Measurements from ENCODE around the gene SPTSSA. TPM values are rescaled to one million over a fixed set of nuclear protein-coding genes. Genes with fewer than 3 reads are reported as not detected.
"Not testable (repeated sequence)": the region's sequence is repeated elsewhere in the genome, so short reads cannot be mapped to it uniquely, and the experiment has no call there.

The SPTSSA gene
- polyA plus RNA-seq, 1 donor = 27.2 TPM

DNA sequence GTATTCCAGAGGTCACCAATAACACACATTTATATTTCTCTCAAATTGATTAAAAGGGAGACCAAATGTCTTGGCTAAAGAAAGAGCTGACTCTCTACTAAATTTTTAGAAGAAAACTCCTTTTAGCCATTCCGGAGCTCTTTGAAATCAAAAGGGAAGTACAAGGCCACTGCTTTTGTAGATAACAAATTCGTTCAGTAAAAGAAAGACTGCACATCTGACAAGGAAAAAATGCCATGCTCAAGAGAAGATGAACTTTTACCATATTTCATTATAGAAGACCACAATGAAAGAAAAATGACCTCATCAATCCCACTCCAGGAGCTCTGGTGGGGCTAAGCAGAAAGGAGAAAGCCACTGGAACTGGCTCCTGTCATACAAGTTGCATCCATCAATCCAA is 57.6 kb downstream of the SPTSSA start:
- Histone ChIP-seq H3K4me3 (ENCODE audit: low read length) (no peak overlapping the region), H3K36me3 (ENCODE audit: control insufficient read depth, insufficient read depth, low read length) (no peaks in the 10 kb centered on the region), H3K9me3 (ENCODE audit: control insufficient read depth, low read depth, low read length) (peaks cover 8% of the 10 kb centered on the region), H3K27ac (ENCODE audit: low read length) (no peak overlapping the region), H3K4me1 (ENCODE audit: control insufficient read depth, insufficient read depth, low read length) (no peaks in the 10 kb centered on the region), H3K27me3 (ENCODE audit: control insufficient read depth, insufficient read depth, low read length) (no peaks in the 10 kb centered on the region)
- no peak for DNase-seq
- no CpG with 5 or more reads among the region's 2 CpGs for WGBS (ENCODE audit: insufficient coverage, low lambda C conversion rate)

DNA sequence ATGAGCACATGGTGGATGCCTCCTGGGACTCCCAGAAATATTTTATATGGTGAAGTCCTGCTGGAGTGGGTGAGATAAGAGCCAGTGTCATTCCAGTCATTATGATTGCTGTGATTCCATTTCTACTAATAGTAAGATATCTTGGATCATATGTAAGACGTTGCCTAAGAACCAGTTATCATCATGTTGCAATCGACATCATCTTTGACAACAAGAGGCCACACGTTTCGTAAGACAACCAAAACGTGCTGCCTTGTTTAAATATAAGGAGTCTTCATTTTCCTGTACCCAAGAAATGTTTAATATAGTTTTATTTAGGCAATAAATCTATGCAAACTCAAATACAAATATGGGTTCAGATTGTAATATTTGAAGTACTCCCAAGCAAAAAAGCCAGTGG is 58.4 kb downstream of the SPTSSA start:
- no peak overlapping the region for H3K27ac ChIP-seq (ENCODE audit: low read length)
- no peak overlapping the region for H3K4me3 ChIP-seq (ENCODE audit: low read length)
- H3K36me3 ChIP-seq (ENCODE audit: control insufficient read depth, insufficient read depth, low read length) = no peaks in the 10 kb centered on the region
- DNase-seq = no peak
- WGBS (ENCODE audit: insufficient coverage, low lambda C conversion rate) = no CpG with 5 or more reads among the region's 5 CpGs
- peaks cover 4% of the 10 kb centered on the region for H3K9me3 ChIP-seq (ENCODE audit: control insufficient read depth, low read depth, low read length)
- no peaks in the 10 kb centered on the region for H3K27me3 ChIP-seq (ENCODE audit: control insufficient read depth, insufficient read depth, low read length)
- H3K4me1 ChIP-seq (ENCODE audit: control insufficient read depth, insufficient read depth, low read length) = no peaks in the 10 kb centered on the region

DNA sequence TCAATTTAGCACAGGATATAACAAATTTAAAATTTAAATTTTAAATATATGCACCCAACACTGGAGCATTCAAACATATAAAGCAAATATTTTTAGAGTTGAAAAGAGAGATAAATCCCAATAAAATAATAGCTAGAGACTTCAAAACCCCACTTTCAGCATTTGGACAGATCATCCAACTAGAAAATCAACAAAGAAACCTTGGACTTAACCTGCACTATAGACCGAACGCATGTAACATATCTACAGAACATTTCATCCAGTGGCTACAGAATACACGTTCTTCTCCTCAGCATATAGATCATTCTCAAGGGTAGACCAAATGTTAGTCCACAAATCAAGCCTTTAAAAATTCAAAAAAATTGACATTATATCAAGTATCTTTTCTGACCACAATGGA is 64.0 kb downstream of the SPTSSA start:
- no peaks in the 10 kb centered on the region for H3K4me1 ChIP-seq (ENCODE audit: control insufficient read depth, insufficient read depth, low read length)
- WGBS (ENCODE audit: insufficient coverage, low lambda C conversion rate) = no CpG with 5 or more reads among the region's 3 CpGs

DNA sequence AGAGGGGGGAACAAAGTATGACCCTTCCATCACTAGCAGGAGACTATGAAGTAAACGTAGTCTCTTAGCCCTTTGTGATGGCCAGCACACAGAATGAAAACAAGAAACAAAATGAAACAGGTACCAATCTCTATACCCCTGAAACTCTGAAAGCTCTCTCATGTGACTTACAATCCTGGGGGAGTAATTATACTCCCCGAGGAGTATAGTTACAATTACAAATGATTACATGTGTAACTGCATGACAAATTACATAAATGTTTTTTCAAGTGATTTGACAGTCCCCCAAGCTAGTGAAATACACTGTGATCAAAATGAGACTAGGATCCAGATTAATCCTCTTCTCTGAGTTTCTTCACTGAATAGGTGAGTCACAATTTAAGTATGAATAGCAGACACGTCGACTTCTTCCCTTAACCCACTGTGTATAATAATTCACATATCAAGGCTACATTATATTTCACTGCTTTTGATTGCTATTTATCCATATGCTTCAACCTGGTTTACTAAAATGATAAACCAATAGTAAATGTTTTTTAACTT is 74.0 kb downstream of the SPTSSA start:
- H3K4me1 ChIP-seq (ENCODE audit: control insufficient read depth, insufficient read depth, low read length) = no peaks in the 10 kb centered on the region
- H3K9me3 ChIP-seq (ENCODE audit: control insufficient read depth, low read depth, low read length) = no peaks in the 10 kb centered on the region
- no peak overlapping the region for H3K27ac ChIP-seq (ENCODE audit: low read length)
- no peaks in the 10 kb centered on the region for H3K36me3 ChIP-seq (ENCODE audit: control insufficient read depth, insufficient read depth, low read length)
- DNase-seq = no peak
- 68% methylated on average over 2 of the region's 4 CpGs for WGBS (ENCODE audit: insufficient coverage, low lambda C conversion rate)
- no peak overlapping the region for H3K4me3 ChIP-seq (ENCODE audit: low read length)
- H3K27me3 ChIP-seq (ENCODE audit: control insufficient read depth, insufficient read depth, low read length) = no peaks in the 10 kb centered on the region

More for the DNA sequence above, 64.0 kb downstream of the SPTSSA start:
- Histone ChIP-seq H3K27ac (ENCODE audit: low read length) (no peak overlapping the region), H3K4me3 (ENCODE audit: low read length) (no peak overlapping the region), H3K9me3 (ENCODE audit: control insufficient read depth, low read depth, low read length) (no peaks in the 10 kb centered on the region), H3K27me3 (ENCODE audit: control insufficient read depth, insufficient read depth, low read length) (no peaks in the 10 kb centered on the region), H3K36me3 (ENCODE audit: control insufficient read depth, insufficient read depth, low read length) (no peaks in the 10 kb centered on the region)
- no peak for DNase-seq

DNA sequence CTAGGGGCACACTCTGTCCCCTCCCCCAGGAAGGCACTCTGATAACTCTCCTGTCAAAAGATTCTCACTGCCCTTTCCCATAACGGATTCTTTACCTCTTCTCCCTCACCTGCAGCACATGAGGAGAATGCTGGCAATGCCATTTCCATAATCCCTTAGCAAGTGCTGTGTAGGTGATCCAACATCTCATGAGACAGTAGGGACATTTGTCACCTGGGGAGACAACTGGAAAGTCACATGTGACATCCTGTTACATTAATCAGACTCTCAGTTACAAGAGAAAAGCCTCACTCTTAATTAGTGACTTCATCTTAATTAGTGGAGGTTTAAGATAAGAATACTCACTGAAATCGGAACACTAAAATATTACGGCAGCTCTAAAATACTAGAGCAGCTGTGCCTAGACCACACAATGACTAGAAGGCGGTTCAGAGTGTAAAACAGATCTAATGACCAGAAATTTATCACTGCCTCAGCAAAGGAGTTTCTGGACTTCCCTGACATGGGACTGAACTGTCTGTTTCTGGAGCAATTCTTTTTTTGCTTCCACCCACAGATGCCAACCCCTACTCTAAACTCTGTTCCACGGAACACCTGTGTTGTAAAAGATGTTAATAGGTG is 75.1 kb downstream of the SPTSSA start:
- WGBS (ENCODE audit: insufficient coverage, low lambda C conversion rate) = 100% methylated on average over 1 of the region's 5 CpGs
- H3K4me3 ChIP-seq (ENCODE audit: low read length) = no peak overlapping the region
- no peaks in the 10 kb centered on the region for H3K4me1 ChIP-seq (ENCODE audit: control insufficient read depth, insufficient read depth, low read length)
- DNase-seq = no peak
- H3K9me3 ChIP-seq (ENCODE audit: control insufficient read depth, low read depth, low read length) = no peaks in the 10 kb centered on the region
- H3K27me3 ChIP-seq (ENCODE audit: control insufficient read depth, insufficient read depth, low read length) = no peaks in the 10 kb centered on the region
- no peaks in the 10 kb centered on the region for H3K36me3 ChIP-seq (ENCODE audit: control insufficient read depth, insufficient read depth, low read length)
- H3K27ac ChIP-seq (ENCODE audit: low read length) = no peak overlapping the region

DNA sequence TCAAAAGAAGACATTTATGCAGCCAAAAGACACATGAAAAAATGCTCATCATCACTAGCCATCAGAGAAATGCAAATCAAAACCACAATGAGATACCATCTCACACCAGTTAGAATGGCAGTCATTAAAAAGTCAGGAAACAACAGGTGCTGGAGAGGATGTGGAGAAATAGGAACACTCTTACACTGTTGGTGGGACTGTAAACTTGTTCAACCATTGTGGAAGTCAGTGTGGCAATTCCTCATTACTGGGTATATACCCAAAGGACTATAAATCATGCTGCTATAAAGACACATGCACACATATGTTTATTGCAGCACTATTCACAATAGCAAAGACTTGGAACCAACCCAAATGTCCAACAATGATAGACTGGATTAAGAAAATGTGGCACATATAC is 76.2 kb downstream of the SPTSSA start:
- not testable (repeated sequence) for H3K4me1 ChIP-seq (ENCODE audit: control insufficient read depth, insufficient read depth, low read length); H3K36me3 ChIP-seq (ENCODE audit: control insufficient read depth, insufficient read depth, low read length); H3K27me3 ChIP-seq (ENCODE audit: control insufficient read depth, insufficient read depth, low read length); H3K9me3 ChIP-seq (ENCODE audit: control insufficient read depth, low read depth, low read length); H3K27ac ChIP-seq (ENCODE audit: low read length); DNase-seq; H3K4me3 ChIP-seq (ENCODE audit: low read length)

DNA sequence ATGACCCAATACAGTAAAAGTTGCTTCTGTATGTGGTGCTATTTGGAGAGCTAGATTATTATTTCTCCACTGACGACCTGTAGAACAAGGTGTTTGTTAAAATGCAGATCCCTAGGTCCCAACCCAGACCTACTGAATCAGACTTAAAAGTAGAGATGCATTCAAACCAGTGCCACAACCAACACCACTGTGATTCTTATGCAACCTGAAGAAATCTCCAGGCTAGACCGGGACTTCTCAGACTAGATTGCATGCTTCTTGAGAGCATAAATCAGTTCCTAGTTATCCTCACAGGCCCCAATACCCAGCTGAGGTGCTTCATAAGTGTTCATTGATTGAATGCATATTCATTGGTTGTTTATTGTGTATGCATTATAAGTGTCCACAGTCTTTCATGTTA is 78.2 kb downstream of the SPTSSA start:
- H3K4me3 ChIP-seq (ENCODE audit: low read length) = no peak overlapping the region
- H3K27me3 ChIP-seq (ENCODE audit: control insufficient read depth, insufficient read depth, low read length) = no peaks in the 10 kb centered on the region
- no CpG with 5 or more reads among the region's 2 CpGs for WGBS (ENCODE audit: insufficient coverage, low lambda C conversion rate)
- DNase-seq = no peak
- no peak overlapping the region for H3K27ac ChIP-seq (ENCODE audit: low read length)
- H3K9me3 ChIP-seq (ENCODE audit: control insufficient read depth, low read depth, low read length) = no peaks in the 10 kb centered on the region
- no peaks in the 10 kb centered on the region for H3K4me1 ChIP-seq (ENCODE audit: control insufficient read depth, insufficient read depth, low read length)
- H3K36me3 ChIP-seq (ENCODE audit: control insufficient read depth, insufficient read depth, low read length) = no peaks in the 10 kb centered on the region

Other genes with a start within 250 kb of the SPTSSA start
- gene EAPP, start 77.5 kb upstream of the SPTSSA start, polyA plus RNA-seq = 52.3 TPM
- 93.9 TPM for gene SNX6, start 167.9 kb upstream of the SPTSSA start, polyA plus RNA-seq

Data from large intestine (tissue), 3 donors.